HG03354 (cell line): ENCODE results near the gene ANXA9.

ENCODE experiments used
- ATAC-seq: cut with Tn5 transposase; IDR thresholded peaks from one replicate; pipeline ENCODE4 v1.9.1; 2021; ENCODE audit warnings: mild to moderate bottlenecking; ENCODE audit not compliant: unreplicated experiment, poor library complexity, severe bottlenecking

Gene ANXA9

DNA sequence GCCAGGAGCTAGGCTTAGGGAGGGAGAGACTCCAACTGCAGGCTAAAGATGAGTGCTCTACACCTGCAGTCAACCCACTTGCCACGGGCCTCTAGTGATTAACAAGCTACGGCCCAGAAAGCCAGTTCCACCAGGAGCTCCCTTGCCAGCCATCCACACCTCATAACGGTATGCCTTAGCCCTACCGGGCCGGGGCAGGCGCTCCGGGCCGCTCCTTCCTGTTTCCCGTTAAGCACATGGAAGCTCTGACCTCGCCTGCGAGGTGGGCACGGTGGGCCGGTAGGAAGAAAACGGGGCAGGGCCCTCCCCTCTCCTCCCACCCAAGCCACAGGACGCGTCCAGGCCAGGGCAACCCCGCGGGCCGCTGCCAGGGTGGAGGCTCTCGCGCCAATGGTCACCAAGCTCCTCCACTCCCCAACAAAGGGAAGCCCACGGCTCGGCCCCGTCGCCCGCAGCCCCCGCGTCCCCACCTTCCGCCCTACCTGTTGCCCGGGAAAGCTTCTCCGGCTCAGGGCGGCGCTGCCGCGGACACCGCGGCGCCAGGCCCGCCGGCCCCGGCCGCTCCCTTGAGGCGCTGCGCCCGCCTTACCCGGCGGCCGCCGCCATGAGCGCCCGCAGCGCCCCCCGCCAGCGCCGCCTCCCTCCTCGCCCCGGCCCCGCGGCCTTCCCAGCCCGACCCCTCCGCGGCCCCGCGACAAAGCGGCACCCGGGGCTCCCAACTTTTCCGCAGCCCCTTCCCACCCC is 8.1 kb upstream of the ANXA9 start:
- peak; percentile 43 for ATAC-seq

DNA sequence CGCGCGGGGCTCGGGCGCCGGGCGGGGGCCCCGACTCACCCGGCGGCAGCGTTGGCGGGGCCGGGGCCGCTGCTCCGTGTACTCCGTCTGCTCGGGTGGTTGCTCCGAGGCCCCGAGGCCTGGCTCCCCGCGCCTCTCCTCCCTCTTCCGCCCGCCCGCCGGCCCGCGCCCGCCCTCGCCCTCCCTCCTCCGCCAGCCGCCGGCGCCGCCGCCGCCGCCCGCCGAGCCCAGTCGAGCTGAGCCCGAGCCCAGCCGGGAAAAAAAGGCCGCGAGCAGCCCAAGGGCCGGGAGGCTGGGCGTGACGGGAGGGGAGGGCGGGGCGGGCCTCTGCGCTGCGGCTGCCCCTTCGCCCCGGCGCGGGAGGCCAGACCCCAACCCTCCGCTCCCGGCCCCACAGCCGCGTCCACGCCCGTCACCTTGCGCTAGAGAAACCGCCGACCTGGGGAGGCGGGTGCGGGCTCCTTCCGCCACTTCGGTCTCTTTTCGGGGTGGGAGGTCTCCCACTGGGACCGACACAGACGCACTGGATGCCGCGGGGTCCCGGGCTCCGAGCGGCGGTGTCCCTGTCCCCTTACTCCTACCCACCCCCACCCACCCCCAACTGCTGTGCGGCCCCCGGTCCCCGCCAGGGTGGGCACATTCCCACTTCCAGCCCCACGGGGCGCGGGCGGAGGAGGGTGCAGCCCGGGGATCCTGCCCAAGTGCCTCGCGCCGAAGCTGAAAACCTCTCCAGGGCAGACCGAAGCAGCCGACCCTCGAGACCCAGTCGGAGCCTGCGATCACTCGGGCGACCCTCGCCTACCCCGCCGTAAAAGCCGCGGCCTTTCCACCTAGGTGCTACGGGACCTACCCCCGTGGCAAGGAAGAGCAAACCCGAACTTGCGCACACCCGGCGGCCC is 7.3 kb upstream of the ANXA9 start, which contains the start of gene CERS2:
Gene CERS2 (minus strand): TSS at position 256 of the 899 bp plus-strand sequence. CDS start 5,745 bp downstream, outside the sequence.
- ATAC-seq: peak; percentile 53

DNA sequence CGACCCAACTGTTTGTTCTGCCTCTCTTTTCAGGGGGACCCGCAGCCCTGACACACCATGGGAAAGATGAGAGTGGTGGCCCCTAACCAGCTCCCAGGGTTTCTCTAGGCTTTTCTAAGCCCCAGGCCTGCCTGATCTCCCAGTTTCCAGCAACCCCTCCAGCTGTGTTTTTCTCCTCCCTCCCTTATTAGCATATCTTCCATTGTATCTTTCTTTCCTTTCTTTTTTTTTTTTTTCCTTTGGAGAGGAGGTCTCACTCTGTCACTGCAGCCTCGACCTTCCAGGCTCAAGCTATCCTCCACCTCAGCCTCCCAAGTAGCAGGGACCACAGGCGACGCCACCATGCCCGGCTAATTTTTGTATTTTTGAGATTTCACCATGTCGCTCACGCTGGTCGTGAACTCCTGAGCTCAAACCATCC is 5.7 kb upstream of the ANXA9 start:
- no peak for ATAC-seq

DNA sequence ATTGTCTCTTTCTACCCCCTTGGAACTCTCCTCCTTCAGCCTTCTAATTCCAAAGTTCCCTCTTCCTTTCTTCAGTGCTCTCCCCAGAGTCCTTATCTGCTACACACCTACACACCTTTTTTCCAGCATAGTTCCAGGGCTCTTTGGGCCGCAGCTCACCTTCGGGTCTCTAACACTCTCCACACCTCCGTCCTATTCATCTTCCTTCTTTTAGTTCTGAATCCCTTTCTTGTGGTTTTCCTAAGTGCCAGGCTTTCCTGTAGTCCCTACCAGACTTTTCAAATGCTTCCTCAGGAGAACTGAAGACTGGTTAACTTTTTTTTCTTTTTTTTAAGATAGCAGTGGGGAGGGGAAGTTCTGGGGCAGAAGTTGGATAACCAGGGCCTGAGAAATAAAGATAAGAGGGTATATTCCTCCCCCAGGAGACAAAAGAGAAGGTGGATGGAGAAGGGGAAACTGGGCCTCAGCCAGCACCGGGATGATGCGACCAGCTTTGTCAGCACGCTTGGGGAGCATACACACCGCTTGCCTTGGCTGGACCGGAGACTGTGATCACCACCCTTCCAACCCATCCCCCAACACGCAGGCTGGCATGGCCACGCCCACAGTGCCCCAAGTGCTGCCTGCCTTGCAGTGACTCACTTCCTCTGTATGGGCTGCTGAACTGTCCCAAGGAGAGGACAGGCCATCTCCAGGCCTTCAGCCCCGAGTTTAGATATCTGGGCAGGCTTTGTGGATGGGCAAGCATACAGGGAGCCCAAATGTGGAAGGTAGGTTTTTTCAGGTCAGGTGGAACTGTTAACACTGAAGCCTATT is 5.0 kb upstream of the ANXA9 start:
- no peak for ATAC-seq

DNA sequence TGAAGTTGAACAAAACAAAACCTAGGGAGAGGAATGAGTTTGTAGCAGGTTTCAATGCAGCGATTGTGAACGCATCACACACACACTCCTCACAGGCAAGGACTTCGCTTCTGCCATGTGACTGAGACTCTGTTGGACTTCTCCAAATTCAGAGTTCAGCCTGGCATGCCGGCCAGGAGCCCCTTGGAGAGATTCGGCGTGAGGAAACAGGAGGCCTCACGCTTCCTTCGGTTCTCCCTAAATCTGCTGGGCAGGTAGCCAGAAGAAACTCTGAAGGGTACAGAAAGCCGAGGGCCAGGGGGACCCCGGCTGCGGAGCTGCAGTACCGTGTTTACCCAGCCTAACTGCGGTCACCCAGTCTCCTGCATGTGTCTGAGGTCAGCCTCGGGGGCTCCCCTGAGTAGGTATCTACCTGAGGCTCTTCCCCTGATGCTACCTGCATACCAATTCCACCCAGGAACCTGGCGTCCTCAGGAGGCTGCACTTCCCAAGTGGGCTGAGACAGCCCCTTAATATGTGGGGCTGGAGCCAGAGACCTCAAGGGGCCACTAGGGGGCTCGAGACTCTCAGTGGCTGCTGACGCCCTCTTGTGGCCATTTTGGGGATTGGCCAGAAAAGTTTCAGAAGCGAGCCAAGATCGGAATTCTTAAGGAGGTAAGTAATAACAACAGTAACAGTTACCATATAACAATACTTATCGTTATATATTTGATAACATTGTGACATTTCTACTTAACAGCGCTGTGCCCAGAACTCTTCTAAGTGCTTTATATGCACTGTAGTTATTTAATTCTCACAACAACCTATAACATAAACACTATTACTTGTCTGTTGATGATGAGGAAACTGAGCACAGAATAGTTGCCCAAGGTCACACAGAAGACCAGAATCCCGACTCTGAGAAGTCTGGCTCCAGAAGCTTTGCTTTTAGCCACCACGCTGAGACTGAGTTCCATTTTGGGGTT is 2.7 kb upstream of the ANXA9 start:
- peak; percentile 57 for ATAC-seq

DNA sequence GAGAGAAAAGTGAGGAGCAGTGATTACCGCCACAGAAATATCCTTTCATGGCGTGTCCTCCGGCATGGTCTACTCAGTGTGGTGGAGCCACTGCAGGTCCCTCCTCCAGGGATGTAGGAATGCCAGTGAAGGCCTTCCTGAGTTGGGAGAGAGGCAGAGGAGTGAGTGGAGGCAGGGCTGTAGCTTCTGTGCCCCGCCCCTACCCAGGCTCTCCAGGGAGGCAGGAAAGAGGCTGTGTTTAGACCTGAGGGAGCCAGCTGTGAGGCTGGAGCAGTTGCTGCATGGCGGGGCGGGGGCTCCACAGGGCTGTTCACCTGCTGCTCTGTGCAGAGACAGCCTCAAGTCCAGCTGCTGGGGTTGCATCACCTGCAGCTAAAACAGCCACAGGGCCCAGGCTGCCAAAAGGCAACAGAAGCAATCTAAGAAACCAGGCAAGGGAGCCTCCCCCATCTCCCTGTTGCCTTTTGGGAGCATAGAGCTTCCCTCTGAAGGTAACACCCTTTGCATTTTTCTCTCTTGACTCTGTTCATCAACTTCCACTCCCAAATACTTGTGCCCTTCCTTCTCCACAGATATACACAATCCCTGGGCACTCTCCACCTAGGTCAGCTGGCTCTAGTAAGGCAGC is 801 bp upstream of the ANXA9 start:
- no peak for ATAC-seq

DNA sequence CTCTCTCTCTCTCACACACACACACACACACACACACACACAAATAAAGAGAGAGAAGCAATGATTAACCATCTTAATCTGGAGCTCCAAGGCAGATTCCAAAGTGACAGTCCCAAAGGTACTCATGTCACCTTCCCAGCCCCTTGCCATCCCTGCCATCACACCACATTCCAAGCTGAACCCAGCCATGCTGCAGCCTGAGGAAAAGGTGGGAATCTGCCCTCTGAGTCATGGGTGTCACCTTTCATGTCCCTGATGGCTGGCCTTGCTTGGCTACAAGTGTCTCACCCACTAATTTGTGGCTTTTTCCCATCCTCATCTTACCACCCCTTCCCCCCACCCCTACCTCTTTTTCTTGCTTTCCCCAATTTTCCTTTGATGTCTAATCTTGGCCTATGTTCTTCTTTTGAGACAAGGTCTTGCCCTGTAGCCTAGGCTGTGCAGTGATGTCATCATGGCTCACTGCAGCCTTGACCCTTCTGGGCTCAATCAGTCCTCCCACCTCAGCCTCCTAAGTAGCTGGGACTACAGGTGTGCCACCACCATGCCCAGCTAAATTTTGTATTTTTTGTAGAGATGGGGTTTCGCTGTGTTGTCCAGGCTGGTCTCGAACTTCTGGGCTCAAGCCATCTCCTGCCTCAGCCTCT is 3.2 kb downstream of the ANXA9 start:
- no peak for ATAC-seq

DNA sequence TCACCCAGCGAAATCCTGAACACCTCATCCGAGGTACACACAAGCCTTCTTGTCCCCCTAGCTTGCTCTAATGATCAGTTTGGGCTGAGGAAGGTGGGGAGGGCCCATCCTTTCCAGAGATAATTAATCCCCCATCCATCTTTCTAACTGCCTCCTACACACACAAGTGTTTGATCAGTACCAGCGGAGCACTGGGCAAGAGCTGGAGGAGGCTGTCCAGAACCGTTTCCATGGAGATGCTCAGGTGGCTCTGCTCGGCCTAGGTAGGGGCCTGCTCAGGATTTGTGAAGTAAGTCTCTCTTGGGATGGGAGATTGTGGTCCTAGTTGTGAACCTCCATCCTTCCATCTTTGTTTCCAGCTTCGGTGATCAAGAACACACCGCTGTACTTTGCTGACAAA is 5.8 kb downstream of the ANXA9 start:
- ATAC-seq: no peak

DNA sequence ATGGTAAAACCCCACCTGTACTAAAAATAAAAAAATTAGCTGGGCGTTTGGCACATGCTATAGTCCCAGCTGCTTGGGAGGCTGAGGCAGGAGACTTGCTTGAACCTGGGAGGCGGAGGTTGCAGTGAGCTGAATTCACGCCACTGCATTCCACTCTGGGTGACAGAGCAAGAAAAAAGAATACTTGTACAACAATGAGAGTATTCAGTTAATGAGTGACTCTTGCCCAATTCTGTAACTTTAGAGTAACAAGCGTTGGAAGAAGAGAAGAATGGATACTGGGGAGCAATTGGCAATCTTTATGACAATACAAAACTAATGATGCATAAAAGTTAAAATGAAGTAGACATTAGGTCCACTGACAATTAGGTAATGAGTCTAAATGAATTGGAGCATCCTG is 10.5 kb downstream of the ANXA9 start:
- no peak for ATAC-seq

DNA sequence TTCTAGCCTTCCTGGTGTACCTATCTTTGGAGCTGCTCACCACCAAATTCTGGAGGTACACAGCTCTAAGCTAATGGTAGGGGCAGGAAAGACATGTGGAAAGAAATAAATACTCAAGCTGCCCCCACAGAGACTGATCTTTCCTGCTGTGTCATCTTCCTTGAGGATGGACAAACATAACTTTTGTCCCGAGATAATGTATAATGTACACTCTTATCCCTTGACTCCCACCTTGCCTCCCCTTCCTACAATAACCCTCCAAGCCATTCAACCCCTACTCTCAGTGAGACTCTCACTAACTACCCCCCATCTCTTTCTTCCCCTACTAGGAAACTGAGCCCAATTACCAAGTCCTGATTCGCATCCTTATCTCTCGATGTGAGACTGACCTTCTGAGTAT is 12.2 kb downstream of the ANXA9 start:
- no peak for ATAC-seq

DNA sequence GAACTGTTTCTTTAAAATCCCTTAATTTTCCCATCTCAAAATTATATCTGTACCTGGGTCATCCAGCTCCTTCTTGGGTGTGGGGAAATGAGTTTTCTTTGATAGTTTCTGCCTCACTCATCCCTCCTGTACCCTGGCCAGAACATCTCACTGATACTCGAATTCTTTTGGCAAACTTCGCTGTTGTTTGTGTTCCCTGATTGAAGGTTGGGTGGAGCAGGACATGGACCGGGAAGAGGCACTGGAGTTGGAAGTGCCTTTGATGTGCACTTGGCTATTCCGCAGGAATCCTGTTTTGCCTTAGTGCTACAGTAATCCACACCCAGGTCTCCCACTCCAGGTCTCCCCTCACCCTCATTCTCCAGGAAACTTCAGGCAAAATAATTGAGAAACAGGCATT is 13.4 kb downstream of the ANXA9 start:
- ATAC-seq: no peak

DNA sequence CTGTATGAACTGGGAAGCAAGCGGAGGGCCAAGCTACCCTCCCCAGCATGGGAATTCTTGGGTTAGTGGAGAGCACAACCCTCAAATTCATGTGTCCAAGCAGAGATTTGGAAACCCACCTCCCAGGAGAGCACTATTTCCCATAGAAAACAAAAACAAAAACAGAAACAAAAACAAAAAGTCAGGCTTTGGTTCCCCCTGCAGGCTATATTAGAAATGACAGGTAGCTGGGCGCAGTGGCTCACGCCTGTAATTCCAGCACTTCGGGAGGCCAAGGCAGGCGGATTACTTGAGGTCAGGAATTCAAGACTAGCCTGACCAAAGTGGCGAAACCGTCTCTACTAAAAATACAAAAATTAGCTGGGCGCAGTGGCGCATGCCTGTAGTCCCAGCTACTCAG is 13.8 kb downstream of the ANXA9 start:
- no peak for ATAC-seq

DNA sequence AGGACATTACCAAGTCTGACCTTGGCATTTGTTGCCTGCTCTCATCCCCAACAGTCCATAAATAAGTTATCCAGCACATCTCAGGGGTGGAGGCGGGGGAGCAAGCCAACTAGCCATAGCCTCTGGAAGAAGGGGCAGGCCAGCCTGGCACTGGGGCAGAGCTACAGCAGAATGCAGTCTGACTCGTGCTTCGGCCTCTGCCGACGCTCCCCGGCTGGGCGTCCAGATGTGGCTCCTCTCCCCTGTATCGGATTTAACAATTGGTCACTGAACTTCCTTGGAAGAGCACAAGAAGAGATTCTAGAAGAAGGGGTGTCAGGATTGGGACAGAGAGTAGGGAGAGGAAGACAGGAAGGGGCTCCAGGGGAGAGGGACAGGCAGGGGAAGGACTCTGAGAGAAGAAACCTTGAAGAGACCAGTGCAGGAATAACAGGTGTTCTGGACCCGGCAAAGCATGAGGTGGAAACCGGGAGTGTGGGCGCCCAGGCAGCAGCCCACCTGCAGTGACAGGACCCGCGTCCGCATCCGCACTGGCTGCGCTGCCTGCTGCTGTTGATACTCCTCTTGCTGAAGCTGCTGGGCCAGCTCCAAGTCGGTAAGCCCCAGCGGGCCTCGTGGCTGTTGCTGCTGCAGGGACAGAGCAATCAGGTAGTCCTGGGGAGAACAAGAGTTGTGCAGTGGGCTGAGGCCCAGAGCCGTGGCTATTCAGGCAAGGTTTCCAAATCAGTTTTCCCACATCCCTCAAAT is 15.2 kb downstream of the ANXA9 start:
- no peak for ATAC-seq

DNA sequence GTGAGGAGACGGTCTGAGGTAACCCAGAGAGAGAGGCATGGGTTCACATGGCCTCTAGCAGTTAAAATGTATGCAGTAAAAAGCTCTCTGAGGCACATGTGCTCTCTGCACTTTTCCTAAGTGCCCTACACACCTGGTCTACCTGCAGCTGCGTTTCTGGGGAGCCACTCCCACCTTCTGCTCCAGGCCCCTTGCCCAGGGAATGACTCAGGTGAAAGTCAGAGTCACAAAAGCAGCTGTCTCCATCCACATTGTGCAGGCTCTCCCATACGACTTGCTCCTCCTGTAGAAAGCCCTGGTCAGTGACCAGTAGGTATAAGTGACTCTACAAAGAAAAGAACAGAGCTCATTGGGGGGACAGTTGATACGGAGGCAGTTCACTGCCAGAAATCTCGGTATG is 15.9 kb downstream of the ANXA9 start:
- ATAC-seq: no peak

DNA sequence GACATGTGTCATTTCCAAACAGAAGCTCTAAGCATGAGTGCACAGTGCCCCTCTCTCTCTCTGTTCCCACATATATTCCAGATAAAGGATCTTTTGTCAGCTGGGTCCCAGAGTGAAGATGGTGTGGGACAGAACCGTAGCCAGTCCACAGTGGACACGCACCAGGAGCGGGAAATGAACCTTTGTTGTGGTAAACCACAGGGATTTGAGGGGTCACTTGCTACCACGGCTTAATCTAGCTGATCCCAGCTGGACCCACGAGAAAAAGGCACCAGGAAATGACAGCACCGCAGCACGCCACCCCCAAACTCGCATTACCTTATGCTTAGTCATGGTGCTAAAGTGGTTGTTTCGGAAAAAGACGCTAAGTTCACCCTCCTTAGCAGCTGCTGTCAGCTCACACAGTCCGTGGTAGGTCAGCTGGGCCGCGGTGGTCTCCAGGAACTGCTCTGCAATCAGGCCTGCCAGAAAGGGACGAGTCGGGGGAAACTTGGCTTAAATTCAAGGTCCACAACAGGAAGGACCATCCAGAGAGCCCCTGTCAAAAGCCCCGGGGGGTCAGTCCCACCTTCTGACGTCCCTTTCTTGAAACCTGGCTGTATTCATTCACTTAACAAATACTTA is 17.1 kb downstream of the ANXA9 start:
- ATAC-seq: no peak

DNA sequence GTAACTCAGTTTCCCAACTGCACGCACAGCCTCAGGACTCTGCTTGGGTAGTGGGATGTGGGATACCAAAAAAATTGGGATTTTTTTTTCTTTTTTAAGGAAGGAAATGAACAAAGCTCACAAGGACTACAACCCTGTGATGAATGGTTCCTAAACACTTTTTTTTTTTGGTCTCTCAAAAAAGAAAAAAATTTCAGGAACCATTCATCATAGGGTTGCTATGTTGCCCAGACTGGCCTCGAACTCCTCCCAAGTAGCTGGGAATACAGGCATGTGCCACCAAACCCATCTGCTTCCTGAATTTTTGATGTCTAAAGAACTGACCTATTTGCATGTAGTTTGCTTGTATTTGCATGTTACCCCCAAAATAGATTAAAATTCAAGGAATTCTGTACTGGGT is 17.8 kb downstream of the ANXA9 start:
- no peak for ATAC-seq

DNA sequence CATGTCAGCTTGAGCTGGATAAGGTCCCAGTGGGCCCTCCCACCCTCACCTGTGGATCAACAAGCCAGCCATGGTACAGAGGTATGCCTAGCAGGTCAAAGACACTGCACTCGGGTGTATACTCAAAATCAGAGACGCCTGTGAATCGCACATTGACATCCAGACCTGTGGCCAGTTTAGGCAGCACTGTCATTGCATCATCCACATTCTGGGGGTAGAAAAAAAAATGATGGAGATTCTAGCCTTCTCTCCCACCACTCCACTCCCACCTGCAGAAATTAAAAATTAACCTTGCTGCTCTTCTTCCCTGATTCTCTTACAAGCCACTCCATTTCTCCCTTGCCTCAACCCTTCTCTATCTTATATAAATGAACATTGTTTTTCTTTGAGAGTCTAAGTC is 18.3 kb downstream of the ANXA9 start:
- ATAC-seq: no peak
